Activated T-cell treated with anti-CD3 and anti-CD28 coated beads, Interleukin-2, amount 50 U/mL, for 4 hours (primary cell): ENCODE results near the gene RNF144A. TPM values are rescaled to one million over a fixed set of nuclear protein-coding genes. Genes with fewer than 3 reads are reported as not detected.

ENCODE experiments used
- ATAC-seq, 2 donors: fragments of 200-7000 bp; cut with Tn5 transposase; one replicate each; pipeline ENCODE4 v1.10.0; 2021
- DNase-seq: peaks from one replicate; pipeline ENCODE4 v3.0.0-alpha.2; 2020
- H3K27me3 Mint-ChIP-seq: one replicate; pipeline ENCODE4 v1.8.0; 2021; ENCODE audit warnings: low read depth, mixed read lengths
- H3K36me3 Mint-ChIP-seq: one replicate; pipeline ENCODE4 v1.8.0; 2022; ENCODE audit warnings: mixed read lengths; ENCODE audit not compliant: insufficient read depth
- H3K4me1 Mint-ChIP-seq: one replicate; pipeline ENCODE4 v1.8.0; 2021; ENCODE audit warnings: low read depth, mixed read lengths
- H3K4me3 Mint-ChIP-seq: one replicate; pipeline ENCODE4 v1.8.0; 2021; ENCODE audit warnings: mild to moderate bottlenecking, moderate library complexity, mixed read lengths
- H3K9me3 Mint-ChIP-seq: one replicate; pipeline ENCODE4 v1.8.0; 2021; ENCODE audit warnings: mixed read lengths
- total RNA-seq, 3 donors: library from RNA; stranded (reverse); gene quantifications; one replicate each; pipeline ENCODE4 v1.2.1, GENCODE V29; 2021

RNF144A gene
- total RNA-seq, 3 donors from 2014 or later: 13.7 to 25.6 (median 18.9) TPM

DNA sequence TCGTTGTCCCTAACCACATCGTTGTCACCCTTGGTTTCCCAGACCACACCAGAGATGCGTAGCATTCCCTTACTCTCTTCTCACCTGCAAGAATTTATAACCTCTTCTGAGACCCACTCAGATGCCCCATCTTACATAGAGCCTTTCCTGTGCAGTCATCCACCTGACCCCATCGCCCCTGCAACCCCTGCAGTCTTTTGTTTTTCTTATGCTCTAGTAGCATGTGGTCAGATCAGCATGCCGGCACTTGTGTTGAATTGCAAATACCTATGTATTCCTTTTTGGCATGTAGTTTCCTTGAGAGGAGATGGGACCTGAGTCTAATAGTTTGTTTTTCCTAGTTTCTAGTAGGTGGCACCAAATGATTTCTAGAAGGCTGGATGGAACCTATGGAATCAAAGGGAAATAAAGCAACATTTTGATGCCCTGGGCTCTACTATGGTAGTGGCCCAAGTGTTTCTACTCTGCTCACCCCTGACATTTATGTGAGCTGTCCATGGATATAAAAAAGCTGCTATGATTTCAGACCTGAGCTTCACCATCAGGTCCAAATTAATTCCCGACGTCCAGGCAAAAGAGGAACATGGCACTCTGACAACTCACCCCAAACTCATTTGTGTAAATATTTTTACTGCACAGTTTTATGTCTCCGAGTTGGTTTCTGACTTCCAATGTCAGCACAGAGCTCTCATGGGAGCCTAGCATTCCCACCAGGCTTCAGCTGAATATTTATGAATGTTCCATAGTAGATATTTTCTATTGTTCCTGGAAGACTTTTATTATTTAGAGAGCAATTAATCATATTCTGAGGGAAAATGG, 143.6 kb downstream of the RNF144A start:
- H3K4me1 Mint-ChIP-seq: peaks cover 23% of the 10 kb centered on the region
- ATAC-seq: no peak
- H3K27me3 Mint-ChIP-seq: no peaks in the 10 kb centered on the region
- H3K4me3 Mint-ChIP-seq: no peak overlapping the region
- H3K9me3 Mint-ChIP-seq: peaks cover 9% of the 10 kb centered on the region
- no peak for DNase-seq
- H3K36me3 Mint-ChIP-seq: peaks cover 20% of the 10 kb centered on the region

DNA sequence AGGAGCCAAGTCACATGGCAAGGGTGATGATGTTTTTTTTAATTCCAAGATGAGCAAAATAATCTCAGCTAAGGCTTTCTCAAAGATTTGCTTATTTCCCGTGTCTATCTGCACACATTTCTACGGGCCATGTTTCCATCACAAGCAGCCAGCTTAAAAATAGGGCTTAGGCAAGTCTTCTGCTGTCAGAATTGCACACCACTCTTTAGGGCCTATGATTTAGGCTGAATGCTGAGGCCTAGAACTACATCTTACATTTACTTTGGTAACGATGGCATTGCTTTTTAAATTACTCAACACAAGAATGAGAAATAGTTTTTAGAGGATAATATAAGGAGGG, 144.2 kb downstream of the RNF144A start:
- Mint-ChIP-seq H3K9me3 (peaks cover 9% of the 10 kb centered on the region), H3K4me1 (peaks cover 23% of the 10 kb centered on the region), H3K36me3 (peaks cover 20% of the 10 kb centered on the region), H3K4me3 (no peak overlapping the region), H3K27me3 (no peaks in the 10 kb centered on the region)
- DNase-seq (no peak), ATAC-seq (no peak)

DNA sequence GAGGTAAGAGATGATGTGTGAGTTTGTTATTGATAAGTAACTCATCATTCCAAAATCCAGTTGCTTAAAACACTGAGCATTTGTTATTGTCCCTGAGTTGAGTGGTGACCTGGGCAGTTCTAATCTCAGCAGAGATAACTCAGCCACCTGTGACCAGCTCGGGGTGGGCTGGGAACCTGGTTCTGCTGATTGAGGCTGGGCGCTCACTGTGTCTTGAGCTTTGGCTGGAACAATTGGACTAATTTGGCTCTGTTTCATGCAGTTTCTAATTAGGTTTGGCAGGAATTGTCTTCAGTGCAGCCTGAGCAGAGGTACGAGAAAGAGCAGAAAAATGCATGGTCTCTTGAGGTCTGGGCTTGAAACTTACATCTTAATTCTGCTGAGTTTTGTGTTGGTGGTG, 144.7 kb downstream of the RNF144A start:
- H3K9me3 Mint-ChIP-seq: peaks cover 9% of the 10 kb centered on the region
- ATAC-seq: no peak
- H3K4me1 Mint-ChIP-seq: peaks cover 23% of the 10 kb centered on the region
- no peak overlapping the region for H3K4me3 Mint-ChIP-seq
- no peaks in the 10 kb centered on the region for H3K27me3 Mint-ChIP-seq
- peaks cover 20% of the 10 kb centered on the region for H3K36me3 Mint-ChIP-seq
- DNase-seq: no peak

DNA sequence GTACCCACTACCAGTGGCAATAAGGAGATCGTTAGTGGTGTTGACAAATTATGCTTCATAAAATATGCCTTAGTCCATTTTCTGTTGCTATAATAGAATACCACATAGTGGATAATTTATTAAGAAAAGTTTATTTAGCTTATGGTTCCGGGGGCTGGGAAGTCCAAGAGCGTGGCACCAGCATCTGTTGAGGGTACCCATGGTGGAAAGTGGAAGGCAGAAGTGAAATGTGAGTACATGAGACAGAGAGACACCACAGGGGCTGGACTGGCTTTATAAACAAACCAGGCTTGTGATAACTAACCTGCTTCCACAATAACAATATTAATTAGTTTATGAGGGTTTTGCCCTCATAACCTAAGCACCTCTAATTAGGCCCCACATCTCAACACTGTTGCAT, 146.6 kb downstream of the RNF144A start:
- peaks cover 21% of the 10 kb centered on the region for H3K4me1 Mint-ChIP-seq
- no peak overlapping the region for H3K4me3 Mint-ChIP-seq
- H3K9me3 Mint-ChIP-seq: peaks cover 9% of the 10 kb centered on the region
- ATAC-seq (no peak), DNase-seq (no peak)
- H3K36me3 Mint-ChIP-seq: peaks cover 28% of the 10 kb centered on the region
- H3K27me3 Mint-ChIP-seq: no peaks in the 10 kb centered on the region

DNA sequence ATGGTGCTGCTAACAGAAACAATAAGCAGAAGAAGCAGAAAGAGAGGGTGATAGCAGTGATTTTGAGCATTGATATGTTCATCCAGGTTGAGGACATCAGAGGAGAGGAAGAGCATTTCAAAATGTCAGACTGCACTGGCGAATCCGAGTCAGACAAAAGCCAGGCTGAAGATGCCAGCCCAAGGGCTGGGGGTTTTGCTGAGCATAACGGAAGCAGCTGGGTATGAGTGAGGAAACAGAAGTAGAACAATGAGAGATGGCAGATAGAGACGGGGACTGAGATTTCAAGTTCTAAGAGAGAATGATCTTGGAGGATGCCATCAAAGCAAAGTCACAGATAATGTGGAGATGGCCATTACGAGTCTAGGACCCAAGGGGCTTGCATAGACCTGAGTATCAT, 151.2 kb downstream of the RNF144A start:
- ATAC-seq (no peak), DNase-seq (no peak)
- peaks cover 2% of the 10 kb centered on the region for H3K9me3 Mint-ChIP-seq
- peaks cover 27% of the 10 kb centered on the region for H3K36me3 Mint-ChIP-seq
- no peaks in the 10 kb centered on the region for H3K27me3 Mint-ChIP-seq
- H3K4me1 Mint-ChIP-seq: peaks cover 6% of the 10 kb centered on the region
- H3K4me3 Mint-ChIP-seq: no peak overlapping the region

DNA sequence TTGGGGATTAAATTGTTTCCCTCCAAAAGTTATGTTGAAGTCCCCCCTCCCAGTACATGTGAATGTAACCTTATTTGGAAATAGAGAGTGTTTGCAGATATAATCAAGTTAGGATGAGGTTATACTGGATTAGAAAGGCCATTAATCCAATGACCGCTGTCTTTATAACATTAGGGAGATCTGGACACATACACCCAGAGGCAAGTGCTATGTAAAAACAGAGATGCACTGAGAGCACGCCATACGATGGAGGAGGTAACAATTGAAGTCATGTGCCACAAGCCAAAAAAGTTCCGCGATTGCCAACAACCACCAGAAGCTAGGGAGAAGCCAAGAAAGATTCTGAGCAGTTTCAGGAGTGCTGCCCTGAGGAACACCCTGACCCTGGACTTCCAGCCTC, 153.3 kb downstream of the RNF144A start:
- DNase-seq (no peak), ATAC-seq (no peak)
- Mint-ChIP-seq H3K4me3 (no peak overlapping the region), H3K27me3 (no peaks in the 10 kb centered on the region), H3K4me1 (peaks cover 6% of the 10 kb centered on the region), H3K36me3 (peaks cover 24% of the 10 kb centered on the region), H3K9me3 (no peaks in the 10 kb centered on the region)

DNA sequence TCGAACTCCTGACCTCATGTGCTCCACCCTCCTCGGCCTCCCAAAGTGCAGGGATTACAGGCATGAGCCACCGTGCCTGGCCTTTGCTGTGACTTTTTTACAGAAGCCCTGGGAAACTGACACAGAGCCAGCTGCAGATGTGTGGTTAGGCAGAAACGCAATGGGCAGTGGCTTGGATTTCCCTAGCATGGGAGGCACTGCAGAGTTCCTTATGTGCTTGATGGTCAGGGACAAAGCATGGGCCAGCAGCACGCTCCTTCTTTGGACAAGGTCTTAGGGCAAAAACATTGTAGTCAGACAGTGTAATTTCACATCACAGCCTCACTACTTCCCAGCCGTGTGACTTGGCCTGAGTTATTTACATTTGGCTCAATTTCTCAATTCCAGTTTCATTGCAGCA, 153.9 kb downstream of the RNF144A start:
- Mint-ChIP-seq H3K27me3 (no peaks in the 10 kb centered on the region), H3K9me3 (no peaks in the 10 kb centered on the region), H3K4me3 (no peak overlapping the region), H3K36me3 (peaks cover 26% of the 10 kb centered on the region), H3K4me1 (peaks cover 6% of the 10 kb centered on the region)
- DNase-seq: no peak
- no peak for ATAC-seq

DNA sequence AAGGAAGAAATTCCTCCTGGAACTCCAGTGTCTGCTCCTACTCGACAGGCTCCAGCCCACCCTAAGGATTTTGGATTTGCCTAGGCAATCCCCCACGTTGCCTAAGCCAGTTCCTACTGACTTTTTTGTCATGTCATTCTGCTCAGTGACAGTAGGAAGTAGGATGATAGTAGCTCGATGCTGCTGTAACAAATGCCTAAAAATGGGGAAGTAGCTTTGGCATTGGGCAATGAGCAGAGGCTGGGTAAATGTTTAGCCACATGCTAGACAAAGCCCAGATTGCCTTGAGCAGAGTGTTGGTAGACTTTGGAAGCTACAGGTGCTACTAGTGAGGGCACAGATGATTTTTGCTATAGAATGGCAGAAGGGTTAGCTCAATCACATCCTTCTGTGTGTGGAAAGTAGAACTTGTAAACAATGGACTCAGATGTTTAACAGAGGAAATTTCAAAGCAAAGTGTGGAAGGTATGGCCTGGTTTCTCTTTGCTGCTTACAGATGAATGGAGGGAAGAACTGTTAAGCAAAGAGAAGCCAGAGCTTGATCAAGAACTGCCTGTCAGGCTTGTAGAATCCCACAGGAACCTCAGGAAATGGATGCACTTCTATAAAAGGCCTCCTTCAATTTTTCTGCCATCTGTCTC, 154.8 kb downstream of the RNF144A start:
- peaks cover 6% of the 10 kb centered on the region for H3K4me1 Mint-ChIP-seq
- no peak for ATAC-seq
- peaks cover 26% of the 10 kb centered on the region for H3K36me3 Mint-ChIP-seq
- no peak for DNase-seq
- no peaks in the 10 kb centered on the region for H3K27me3 Mint-ChIP-seq
- no peaks in the 10 kb centered on the region for H3K9me3 Mint-ChIP-seq
- no peak overlapping the region for H3K4me3 Mint-ChIP-seq

DNA sequence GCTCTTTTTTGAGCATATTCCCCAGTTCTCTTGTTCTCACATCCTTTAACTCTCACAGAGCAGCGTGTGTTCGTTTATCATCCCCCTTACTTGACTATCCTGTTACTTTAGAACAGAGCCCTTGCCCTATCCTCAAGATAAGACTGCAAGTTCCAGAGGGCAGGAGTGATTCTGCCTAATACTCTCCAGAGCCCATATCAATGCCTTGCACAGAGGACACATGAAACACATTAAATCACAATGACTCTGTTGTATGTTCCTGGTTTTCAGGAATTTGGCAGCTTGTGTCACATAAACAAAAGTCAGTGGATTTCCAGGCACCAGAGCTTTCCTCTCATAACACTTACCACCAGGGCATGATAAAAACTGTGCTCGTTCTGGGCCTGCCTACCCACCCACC, 156.7 kb downstream of the RNF144A start:
- H3K36me3 Mint-ChIP-seq: peaks cover 17% of the 10 kb centered on the region
- ATAC-seq: no peak
- no peaks in the 10 kb centered on the region for H3K27me3 Mint-ChIP-seq
- no peaks in the 10 kb centered on the region for H3K9me3 Mint-ChIP-seq
- no peak overlapping the region for H3K4me3 Mint-ChIP-seq
- peaks cover 2% of the 10 kb centered on the region for H3K4me1 Mint-ChIP-seq
- no peak for DNase-seq

DNA sequence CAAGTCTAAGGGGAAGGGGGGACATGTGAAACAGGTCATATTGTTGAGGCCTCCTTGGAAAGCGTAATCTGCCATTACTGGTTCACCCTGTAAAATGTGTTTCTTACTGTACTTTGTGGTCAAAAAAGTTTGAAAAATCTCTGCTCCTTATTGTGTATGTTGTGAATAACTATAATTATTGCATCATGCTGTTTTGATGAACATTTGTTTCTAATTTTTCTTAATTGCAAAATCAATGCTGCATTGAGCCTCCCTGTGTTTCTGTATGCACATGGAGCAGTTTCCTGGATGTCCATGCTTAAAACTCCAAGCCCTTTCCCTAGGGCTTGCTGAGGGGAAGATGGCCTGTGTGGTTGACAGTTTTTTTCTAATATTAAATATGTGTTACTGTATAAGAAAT, 158.6 kb downstream of the RNF144A start:
- Mint-ChIP-seq H3K36me3 (peaks cover 12% of the 10 kb centered on the region), H3K4me1 (no peaks in the 10 kb centered on the region), H3K9me3 (no peaks in the 10 kb centered on the region), H3K27me3 (no peaks in the 10 kb centered on the region), H3K4me3 (no peak overlapping the region)
- no peak for ATAC-seq
- no peak for DNase-seq

DNA sequence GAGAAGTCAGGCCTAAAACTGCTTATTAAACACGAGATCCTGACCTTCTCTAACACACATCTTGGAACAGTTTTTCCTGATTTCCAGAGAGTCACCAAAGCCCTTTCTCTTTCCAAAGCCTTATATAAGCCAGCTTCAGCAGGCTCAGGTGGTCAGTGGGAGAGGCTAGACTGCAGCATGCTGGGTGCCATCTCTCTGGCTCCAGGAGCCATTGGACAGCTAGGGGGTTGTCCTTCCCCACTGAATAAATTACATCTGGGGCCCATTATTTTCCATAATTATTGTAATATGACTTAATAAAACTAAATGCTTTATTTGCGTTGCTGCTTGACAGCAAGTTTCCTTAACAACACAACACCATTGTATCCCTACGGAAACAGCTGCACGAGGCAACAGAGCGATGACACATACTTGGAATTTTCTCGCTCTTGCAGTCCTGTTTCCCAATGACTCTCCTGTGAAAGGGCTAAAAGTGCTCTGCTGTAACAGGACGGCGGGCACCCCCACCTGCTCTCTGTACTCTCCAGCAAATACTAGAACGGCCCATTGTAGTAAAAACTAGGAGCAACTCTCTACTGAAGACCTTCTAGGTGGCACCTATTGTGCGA, 160.6 kb downstream of the RNF144A start:
- Mint-ChIP-seq H3K27me3 (no peaks in the 10 kb centered on the region), H3K36me3 (peaks cover 6% of the 10 kb centered on the region), H3K4me3 (no peak overlapping the region), H3K9me3 (no peaks in the 10 kb centered on the region), H3K4me1 (no peaks in the 10 kb centered on the region)
- no peak for ATAC-seq
- no peak for DNase-seq

DNA sequence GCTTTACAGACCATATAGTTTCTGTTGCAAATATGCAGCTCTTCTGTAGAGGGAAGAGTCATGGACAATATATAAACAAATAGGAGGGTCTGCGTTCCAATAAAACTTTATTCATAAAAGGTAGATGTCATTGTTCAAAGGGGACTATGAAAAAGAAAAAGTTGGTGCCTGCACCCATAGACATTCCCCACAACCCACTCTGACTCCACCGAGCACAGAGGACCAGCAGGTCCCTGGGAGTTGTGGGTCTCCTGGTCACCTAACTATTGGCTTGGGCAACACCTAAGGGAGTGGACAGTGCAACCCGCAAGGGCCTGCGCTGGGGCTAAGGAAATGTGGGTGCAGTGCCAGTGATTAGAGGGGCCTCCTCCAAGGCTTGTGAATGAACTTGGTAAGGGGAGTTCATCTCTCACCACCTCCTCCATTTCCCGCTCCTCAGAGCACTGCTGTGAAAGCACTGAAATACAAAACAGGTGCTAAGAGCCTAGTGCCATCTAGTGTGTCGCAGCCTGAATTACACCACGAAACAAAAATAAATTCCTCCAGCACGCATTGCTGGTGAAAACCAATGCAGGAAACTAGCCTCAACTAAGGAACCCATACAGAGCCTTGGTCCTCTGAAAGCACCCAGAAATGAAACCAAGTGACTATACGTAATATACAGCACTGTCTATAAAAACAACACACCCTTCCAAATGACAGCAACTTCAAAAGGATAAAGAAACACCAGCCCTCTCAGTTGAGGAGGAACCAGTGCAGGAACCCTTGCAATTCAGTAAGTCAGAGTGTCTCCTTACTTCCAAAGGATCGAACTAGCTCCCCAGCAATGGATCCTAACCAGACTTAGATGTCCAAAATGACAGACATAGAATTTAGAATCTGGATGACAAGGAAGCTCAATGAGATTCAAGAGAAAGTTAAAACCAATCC, 166.6 kb downstream of the RNF144A start:
- Mint-ChIP-seq H3K36me3 (no peaks in the 10 kb centered on the region), H3K27me3 (peaks cover 1% of the 10 kb centered on the region), H3K4me1 (no peaks in the 10 kb centered on the region), H3K9me3 (peaks cover 18% of the 10 kb centered on the region), H3K4me3 (no peak overlapping the region)
- no peak for ATAC-seq
- DNase-seq: no peak

DNA sequence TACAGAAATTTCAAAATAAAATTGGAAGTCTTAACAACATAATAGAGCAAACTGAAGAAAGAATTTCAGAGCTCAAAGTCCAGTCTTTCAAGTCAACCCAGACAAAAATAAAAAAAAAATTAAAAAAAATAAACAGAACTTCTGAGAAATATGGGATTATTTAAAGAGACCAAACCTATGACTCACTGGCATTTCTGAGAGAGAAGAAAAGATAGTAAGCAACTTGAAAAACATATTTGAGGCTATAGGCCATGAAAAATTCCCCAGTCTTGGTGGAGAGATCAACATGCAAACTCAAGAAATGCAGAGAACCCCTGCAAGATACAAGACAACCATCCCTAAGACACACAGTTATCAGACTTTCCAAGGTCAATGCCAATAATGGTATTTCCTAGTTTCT, 167.4 kb downstream of the RNF144A start:
- H3K4me1 Mint-ChIP-seq: no peaks in the 10 kb centered on the region

DNA sequence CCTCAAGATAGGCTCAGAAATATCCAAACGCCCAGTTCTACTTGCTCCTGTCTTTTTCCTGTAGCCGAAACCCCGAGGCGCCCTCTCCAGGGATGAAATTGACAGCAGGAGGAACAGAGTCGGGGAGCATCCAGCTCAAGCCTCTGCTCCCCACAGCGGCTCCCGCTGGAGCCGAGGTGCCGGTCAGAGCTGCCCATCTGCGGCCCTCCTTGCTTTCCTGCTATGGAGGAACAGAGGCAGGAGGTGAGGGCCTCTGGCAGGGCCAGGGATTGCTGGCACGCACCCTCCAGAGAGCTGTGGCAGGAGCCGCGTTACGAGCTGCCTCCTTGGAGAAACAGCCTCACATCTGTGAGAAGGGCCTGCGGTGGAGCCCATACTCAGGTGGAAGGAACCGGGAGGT, 172.1 kb downstream of the RNF144A start:
- Mint-ChIP-seq H3K9me3 (peaks cover 14% of the 10 kb centered on the region), H3K27me3 (peaks cover 1% of the 10 kb centered on the region), H3K4me3 (no peak overlapping the region), H3K4me1 (no peaks in the 10 kb centered on the region), H3K36me3 (no peaks in the 10 kb centered on the region)
- ATAC-seq (no peak), DNase-seq (no peak)

More for the DNA sequence above, 167.4 kb downstream of the RNF144A start:
- peaks cover 1% of the 10 kb centered on the region for H3K27me3 Mint-ChIP-seq
- peaks cover 18% of the 10 kb centered on the region for H3K9me3 Mint-ChIP-seq
- H3K36me3 Mint-ChIP-seq: no peaks in the 10 kb centered on the region
- no peak overlapping the region for H3K4me3 Mint-ChIP-seq
- ATAC-seq: no peak
- DNase-seq: no peak
